ENCODE measurements around the gene CARS2.

GRCh38 chr13:110645750-110646149, 60.2 kb downstream of the CARS2 start:
- no peak for TF ChIP-seq POLR2AphosphoS5 (IDR thresholded peaks at IDR 0.05; ENCODE audit: low read depth, low read length)
- TF ChIP-seq POLR2A (IDR thresholded peaks at IDR 0.05; ENCODE audit: low read depth, low read length): no peak
